HUES6 (cell line): ENCODE data around the gene ADGRA1.

Source experiments
- H3K27ac ChIP-seq: 2 replicates; pipeline ENCODE4 v1.7.0; 2013; ENCODE audit warnings: low read depth, mild to moderate bottlenecking, low read length, inconsistent platforms
- H3K27me3 ChIP-seq: 2 replicates; pipeline ENCODE4 v1.6.1; 2013; ENCODE audit warnings: low read length; ENCODE audit not compliant: control insufficient read depth, insufficient read depth
- H3K36me3 ChIP-seq: 2 replicates; pipeline ENCODE4 v1.6.1; 2013; ENCODE audit warnings: low read length; ENCODE audit not compliant: control insufficient read depth, insufficient read depth
- H3K4me1 ChIP-seq: 2 replicates; pipeline ENCODE4 v1.6.1; 2013; ENCODE audit warnings: low read length; ENCODE audit not compliant: control insufficient read depth, insufficient read depth
- H3K4me3 ChIP-seq: 2 replicates; pipeline ENCODE4 v1.5.1; 2013; ENCODE audit warnings: low read depth, low read length
- H3K9ac ChIP-seq: one replicate; pipeline ENCODE4 v1.6.1; 2013; ENCODE audit warnings: mild to moderate bottlenecking, low read length
- H3K9me3 ChIP-seq: 2 replicates; pipeline ENCODE4 v1.6.1; 2013; ENCODE audit warnings: low read depth, low read length; ENCODE audit not compliant: control insufficient read depth, insufficient read depth

The ADGRA1 gene

DNA sequence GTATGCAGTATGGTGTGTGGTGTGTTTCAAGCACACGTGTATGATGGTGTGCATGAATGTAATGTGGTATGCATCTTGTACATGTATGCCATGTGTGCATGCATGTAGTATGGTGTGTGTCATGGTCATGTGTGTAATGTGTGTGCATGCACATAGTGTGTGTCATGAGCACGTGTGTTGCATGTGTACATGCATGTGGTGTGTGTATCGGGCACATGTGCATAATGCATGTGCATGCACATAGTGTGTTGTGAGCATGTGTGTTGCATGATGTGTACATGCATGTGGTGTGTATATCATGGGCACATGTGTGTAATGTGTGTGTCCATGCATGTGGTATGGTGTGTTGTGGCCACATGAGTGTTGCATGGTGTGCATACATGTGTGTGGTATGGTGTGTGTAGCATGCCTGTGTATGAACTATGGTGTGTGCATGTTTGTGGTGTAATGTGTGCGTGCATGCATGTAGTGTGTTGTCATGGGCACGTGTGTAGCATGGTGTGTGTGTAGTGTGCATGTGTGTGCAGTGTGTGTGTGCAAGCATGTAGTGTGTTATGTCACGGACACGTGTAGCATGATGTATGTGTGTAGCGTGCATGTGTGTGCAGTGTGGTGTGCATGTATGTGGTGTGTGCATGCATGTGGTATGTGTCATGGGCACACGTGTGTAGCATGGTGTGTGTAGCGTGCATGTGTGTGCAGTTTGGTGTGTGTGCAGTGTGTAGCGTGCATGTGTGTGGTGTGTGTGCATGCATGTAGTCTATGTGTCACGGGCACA lies 89.8 kb downstream of the ADGRA1 start:
- H3K4me3 ChIP-seq: no peak overlapping the region
- H3K9me3 ChIP-seq: peaks cover 16% of the 10 kb centered on the region
- H3K36me3 ChIP-seq: no peaks in the 10 kb centered on the region
- H3K27me3 ChIP-seq: no peaks in the 10 kb centered on the region
- no peaks in the 10 kb centered on the region for H3K4me1 ChIP-seq
- no peak overlapping the region for H3K9ac ChIP-seq
- no peak overlapping the region for H3K27ac ChIP-seq

DNA sequence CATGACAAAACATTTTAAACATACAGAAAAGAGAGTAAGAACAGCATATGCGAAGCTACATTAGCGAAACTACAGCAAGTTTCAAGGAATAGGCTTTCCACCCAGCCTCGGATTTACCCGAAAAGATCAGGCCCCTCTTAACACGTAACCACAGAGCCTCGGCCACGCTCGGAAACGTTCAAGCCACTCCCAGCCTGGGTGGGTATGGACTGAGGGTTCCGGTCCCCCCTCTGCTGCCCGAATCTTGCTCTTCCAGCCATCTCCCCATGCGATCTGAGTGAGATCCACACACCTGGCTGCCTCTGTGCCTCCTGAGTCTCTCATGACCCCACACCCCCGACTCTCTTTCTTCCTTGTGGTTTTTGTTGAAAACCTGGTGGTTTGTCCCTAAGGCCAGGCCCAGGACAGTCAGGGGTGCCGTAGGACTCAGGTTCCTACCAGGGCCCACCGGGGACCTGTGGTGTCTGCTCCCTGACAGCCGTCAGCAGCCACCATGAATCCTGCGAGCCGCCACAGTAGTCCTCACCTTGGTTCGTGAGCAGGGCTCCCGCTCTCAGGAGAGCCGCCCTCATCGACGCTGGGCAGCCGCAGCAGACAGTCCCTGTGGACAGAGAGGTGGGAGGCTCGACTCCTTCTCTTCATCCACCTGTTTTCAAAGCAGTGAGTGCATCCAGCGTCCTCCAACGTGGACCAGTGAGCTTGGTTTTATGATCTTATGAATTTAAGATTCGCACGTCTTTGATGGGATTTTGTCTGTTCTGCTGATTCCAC lies 90.8 kb downstream of the ADGRA1 start:
- Histone ChIP-seq H3K27me3 (no peaks in the 10 kb centered on the region), H3K9ac (no peak overlapping the region), H3K4me3 (no peak overlapping the region), H3K4me1 (no peaks in the 10 kb centered on the region), H3K36me3 (no peaks in the 10 kb centered on the region), H3K27ac (no peak overlapping the region), H3K9me3 (peaks cover 16% of the 10 kb centered on the region)

DNA sequence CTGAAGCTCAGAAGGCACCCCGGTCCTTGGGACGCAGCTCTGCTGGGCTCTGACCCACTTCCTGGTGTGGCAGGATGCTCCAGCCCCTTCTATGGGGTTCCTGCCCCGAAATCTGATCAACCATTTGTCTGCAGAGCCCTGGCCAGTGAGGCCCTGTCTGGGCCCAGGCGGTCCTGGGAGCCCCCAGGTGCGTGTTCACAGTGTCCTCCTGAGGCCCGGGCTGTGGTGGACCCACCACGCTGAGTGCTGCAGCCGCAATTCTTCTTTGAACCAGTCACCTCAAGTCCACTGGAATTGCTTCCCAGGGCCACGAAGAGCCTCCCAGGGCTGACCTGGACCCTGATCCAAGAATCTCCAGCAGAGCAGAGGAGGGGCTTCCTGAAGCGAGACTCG lies 91.4 kb downstream of the ADGRA1 start:
- Histone ChIP-seq H3K36me3 (peaks cover 4% of the 10 kb centered on the region), H3K9me3 (peaks cover 16% of the 10 kb centered on the region), H3K27ac (no peak overlapping the region), H3K27me3 (no peaks in the 10 kb centered on the region), H3K4me3 (no peak overlapping the region), H3K9ac (no peak overlapping the region), H3K4me1 (no peaks in the 10 kb centered on the region)

DNA sequence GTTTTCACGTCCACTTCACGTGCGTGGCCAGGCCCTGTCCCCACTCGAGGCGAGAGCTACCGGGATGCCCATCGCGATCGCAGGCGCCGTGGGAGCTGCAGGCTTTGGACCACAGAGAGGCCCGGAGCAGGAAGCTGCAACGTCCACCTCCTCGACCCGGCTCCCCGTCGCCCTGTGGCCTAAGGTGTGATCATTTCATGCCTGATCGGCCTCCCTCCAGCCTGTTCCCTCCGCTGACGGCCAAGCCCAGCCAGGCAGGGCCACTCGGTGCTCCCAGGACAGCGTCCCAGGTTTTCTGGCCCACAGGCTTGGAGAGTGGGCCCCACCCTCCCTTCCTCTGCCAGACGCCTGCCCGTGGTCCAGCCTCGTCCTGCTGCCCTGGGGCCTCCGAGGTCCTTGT lies 91.9 kb downstream of the ADGRA1 start:
- Histone ChIP-seq H3K9me3 (peaks cover 16% of the 10 kb centered on the region), H3K4me1 (no peaks in the 10 kb centered on the region), H3K27ac (no peak overlapping the region), H3K4me3 (no peak overlapping the region), H3K9ac (no peak overlapping the region), H3K36me3 (peaks cover 9% of the 10 kb centered on the region), H3K27me3 (no peaks in the 10 kb centered on the region)

DNA sequence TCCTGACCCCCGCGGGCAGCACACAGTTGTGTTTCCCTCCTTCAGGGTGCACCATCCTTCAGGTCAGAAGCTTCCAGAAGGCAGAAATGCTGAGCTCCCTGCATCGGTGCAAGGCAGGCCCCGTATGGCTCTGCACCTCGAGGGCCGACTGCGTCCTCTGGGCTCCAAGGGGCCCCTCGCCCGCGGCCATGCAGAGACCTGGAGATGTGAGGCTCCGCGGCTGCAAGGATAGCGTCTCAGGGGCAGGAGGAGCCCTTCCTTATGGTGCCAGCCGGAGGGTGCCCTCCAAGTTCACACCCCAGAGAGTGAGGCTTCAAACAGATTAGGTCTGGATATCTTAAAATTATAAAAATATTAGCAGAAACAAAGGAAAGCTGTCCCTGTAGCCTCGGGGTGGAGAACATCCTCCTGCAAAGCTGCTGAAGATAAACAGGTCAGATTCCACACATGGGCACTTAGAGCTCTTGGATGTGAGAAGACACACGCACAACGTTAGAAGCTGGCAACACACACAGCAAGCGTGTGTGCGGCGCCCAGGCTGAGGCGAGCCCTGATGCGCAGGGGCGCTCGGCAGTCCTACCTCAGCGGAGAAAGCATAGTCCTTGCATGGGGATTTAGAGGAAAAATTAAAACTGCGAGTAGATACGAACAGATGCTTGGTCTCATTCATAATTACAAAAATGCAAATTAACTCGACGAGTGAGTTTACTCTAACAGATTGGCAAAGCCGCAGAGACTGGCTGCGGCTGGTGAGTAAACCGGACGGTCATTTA lies 92.7 kb downstream of the ADGRA1 start:
- H3K9me3 ChIP-seq: peaks cover 18% of the 10 kb centered on the region
- peaks cover 10% of the 10 kb centered on the region for H3K36me3 ChIP-seq
- H3K27ac ChIP-seq: no peak overlapping the region
- H3K27me3 ChIP-seq: no peaks in the 10 kb centered on the region
- no peak overlapping the region for H3K4me3 ChIP-seq
- H3K9ac ChIP-seq: no peak overlapping the region
- H3K4me1 ChIP-seq: no peaks in the 10 kb centered on the region; the same call in 1 of the 2 replicates

DNA sequence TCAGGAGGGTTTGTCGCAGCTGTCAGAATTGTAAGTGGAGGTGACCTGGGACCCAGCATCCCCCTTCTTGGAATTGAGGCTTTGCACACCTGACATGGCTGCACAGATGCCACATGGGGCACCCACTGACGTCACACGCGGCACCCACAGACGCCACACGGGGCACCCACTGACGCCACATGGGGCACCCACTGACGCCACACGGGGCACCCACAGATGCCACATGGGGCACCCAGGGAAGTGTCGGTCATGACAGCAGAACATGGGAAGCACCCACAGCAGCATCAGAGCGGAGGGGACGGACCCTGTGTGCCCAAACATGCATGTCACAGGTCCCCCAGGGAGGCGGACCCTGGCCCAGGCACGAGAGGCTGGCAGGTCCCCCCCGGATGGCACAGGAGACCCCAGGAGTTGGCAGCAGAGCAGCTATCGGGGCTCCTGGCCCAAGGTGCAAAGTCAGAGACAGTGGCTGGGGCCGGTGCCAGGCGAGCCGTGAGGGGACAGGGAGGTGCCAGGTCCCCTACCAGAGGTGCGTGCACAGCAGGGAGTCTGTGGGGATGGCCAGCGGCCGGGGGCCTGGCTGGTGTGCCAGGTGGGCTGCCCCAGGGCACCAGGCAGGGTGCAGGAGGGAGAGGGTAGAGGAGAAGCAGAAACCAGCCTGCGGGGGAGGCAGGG lies 93.4 kb downstream of the ADGRA1 start:
- H3K4me3 ChIP-seq: no peak overlapping the region
- no peaks in the 10 kb centered on the region for H3K27me3 ChIP-seq
- H3K27ac ChIP-seq: no peak overlapping the region
- H3K4me1 ChIP-seq: no peaks in the 10 kb centered on the region; the same call in 1 of the 2 replicates
- peaks cover 18% of the 10 kb centered on the region for H3K9me3 ChIP-seq
- no peak overlapping the region for H3K9ac ChIP-seq
- peaks cover 10% of the 10 kb centered on the region for H3K36me3 ChIP-seq
